WI38 (cell line): ENCODE measurements around the gene TMEM245.

Experiments
- H3K4me3 ChIP-seq: 2 replicates; pipeline ENCODE4 v1.5.1; 2011; ENCODE audit warnings: low read depth, mild to moderate bottlenecking, control low read depth, low read length
- TF ChIP-seq, protein P1 (sequence below): IDR thresholded peaks from 2 replicates; pipeline ENCODE4 v1.5.1; 2012; ENCODE audit warnings: low read depth, mild to moderate bottlenecking, control low read depth, low read length

Gene TMEM245

DNA sequence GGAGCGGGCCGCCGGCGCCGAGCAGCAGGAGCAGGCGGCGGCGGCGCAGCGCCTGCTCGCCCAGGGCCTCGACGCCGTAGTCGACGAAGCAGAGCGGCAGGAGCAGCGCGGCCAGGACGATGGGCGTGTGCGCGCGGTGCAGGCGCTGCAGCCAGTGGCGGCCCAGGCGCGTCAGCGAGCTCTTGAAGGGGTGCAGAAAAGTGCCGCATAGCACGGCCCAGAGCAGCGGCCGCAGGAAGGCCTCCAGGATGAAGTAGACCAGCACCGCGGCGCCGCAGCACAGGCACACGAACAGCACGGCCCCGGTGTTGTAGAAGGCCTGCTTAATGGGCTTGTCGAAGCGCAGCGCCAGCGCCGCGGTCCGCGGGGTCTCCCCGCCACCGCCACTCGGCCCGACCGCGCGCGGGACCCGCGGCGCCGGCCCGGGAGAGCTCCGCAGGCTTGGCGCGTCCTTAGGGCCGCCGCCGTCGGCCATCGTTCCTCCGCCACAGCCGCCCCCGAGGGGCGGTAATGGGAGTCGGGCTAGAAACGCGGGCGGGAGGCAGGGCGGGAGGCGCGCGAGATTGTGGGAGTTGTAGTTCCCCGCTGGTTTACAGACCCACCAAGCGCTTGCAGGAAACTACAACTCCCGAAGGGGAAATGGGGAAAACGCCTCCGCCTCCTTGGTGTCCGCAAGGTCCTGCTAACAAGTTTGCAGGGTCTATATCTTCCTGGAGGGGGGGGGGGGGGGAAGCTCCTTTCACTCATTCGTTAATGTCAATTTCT, at the start of gene TMEM245:
TMEM245 (minus strand) TSS at position 509 of the 765 bp plus-strand sequence; CDS start at position 475, 34 bp downstream.
- TF ChIP-seq, protein P1, sequence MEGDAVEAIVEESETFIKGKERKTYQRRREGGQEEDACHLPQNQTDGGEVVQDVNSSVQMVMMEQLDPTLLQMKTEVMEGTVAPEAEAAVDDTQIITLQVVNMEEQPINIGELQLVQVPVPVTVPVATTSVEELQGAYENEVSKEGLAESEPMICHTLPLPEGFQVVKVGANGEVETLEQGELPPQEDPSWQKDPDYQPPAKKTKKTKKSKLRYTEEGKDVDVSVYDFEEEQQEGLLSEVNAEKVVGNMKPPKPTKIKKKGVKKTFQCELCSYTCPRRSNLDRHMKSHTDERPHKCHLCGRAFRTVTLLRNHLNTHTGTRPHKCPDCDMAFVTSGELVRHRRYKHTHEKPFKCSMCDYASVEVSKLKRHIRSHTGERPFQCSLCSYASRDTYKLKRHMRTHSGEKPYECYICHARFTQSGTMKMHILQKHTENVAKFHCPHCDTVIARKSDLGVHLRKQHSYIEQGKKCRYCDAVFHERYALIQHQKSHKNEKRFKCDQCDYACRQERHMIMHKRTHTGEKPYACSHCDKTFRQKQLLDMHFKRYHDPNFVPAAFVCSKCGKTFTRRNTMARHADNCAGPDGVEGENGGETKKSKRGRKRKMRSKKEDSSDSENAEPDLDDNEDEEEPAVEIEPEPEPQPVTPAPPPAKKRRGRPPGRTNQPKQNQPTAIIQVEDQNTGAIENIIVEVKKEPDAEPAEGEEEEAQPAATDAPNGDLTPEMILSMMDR, result no peak

DNA sequence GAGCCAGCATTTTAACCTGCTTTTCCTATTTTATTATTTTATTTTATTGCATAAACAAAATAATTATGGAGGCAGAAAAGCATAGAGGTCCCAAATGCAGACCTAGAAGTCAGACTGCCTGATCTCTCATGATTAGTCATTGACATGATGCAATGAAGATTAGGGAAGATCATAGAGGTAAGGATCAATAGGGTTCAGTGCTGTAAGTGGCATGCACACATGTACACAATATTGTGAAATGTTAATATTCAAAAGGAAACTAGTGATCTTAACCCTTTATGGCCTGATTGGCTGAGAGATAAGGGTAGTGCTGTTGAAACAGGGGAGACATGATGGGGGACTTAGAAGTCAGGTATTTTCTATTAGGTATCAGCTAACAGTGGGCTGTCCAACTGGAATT, 48.4 kb upstream of the TMEM245 start:
- TF ChIP-seq, protein P1, result no peak
- H3K4me3 ChIP-seq, result no peak overlapping the region

More for the DNA sequence above, at the start of gene TMEM245:
- H3K4me3 ChIP-seq, result peak within 1 kb of the TSS; percentile 85

DNA sequence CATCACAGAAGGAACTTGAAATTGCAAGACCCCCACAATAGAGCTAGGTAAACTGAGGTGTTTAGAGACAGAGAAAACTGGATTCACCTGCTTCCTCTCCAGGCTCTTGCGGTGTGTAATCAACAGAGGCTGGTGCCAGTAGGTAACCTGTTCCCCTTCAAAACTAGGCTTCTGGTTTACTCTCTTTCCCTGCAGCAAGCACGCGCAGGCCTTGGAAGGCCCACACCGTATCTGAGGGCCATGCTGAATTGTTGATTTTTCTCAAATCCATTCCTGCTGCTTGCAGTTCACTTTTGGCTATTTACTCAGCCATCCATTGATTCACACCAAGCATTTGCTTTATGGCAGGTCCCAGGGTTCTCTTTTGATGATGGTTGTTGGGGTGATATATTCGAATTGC, 48.0 kb upstream of the TMEM245 start:
- H3K4me3 ChIP-seq, result no peak overlapping the region
- TF ChIP-seq, protein P1, result no peak

GRCh38 chr9:109166771-109167601, 47.2 kb upstream of the TMEM245 start, which contains the start of gene FRRS1L:
TSS of gene FRRS1L (minus strand) at chr9:109167249. CDS start at chr9:109167138, 111 bp downstream.
- TF ChIP-seq, protein P1, result no peak
- H3K4me3 ChIP-seq, result no peak within 1 kb of the TSS

DNA sequence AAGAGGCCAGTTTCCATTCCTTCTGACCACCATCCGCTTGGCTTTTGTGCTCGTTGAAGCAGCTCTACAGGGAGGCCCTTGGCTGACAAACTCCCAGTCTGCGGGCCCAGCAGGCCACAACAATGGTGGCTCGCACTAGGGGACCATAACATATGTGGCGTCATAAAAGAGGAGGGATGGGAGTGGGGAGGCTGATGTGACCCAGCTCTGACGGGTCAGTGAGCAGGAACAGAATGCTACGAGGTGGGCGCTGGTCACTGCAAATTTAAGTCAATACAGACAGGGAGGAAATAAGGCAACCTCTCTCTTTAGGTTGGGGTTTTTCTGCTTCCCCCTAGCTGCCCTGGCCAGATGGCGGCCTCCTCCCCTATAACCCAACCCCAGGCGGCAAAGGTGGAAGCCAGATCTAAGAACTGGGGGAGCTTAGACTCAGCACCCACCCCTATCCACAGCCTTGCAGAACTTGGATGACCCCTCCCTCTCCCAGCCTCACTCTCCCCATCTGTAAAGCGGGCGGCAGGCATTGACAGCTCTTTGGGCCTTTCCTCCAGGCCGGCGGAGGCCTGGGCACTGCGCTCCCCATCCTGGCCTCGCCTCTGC, 46.5 kb upstream of the TMEM245 start:
- TF ChIP-seq, protein P1, result no peak
- no peak overlapping the region for H3K4me3 ChIP-seq

DNA sequence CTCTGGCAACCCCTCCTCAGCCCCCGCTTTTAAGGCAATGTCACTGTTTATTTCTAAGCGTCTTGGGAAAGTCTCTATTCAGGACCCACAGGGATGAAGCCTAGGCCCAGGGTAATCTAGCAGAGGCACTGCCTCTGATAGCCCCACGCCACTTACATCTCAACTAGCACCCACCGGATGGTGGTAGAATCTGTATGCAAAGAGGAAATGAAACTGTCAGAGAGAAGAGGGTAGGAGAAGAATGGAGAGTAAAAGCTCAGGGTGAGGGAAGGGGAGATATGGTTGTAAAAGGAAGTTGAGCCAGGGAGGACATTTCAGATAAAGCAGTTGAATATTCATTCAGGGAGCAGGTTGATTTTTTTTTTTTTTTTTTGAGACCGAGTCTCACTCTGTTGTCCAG, 44.3 kb upstream of the TMEM245 start:
- no peak overlapping the region for H3K4me3 ChIP-seq
- TF ChIP-seq, protein P1, result no peak
